Femur (tissue), 1 donor: ENCODE results near the gene CDH23.

Experiments
- DNase-seq: peaks from one replicate; pipeline ENCODE4 v3.0.0-alpha.2; 2017

Gene CDH23

GRCh38 chr10:71630168-71630567 lies 233.4 kb downstream of the CDH23 start:
- DNase-seq, result no peak

DNA sequence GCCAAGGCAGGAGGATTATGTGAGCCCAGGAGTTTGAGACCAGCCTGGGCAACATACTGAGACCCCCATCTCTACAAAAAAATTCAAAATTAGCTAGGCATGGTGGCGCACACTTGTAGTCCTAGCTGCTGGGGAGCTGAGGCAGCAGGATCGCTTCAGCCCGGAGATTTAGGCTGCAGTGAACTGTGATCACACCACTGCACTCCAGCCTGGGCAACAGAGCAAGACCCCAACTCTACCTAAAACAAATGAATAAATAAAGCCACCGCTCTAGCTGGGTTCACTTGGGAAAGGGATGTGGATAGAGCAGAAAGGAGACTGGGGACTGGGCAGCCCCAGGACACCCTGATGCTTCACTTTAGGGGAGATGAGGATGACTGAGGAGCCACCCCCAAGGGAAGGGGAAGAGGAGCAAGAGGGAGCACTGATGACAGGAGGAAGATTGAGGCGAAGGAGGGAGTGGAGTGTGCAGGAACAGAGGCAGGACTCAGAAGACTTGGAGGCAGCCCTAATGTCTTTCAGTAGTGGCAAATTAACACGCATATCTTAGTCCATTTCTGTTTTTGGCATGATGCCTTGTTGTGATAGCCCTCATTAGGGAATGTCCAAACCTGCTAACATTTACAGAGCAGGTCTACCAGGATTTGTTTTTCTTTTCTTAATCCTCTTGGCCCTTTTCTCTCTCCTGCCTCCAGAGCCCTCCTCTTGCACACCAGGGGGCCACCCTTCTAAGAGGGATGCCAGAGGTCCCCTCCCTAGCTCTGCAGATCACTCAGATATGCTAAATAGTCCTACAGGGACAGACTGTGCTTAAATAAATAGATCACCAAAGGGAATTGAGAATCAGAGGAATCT lies 234.5 kb downstream of the CDH23 start:
- DNase-seq, result no peak

DNA sequence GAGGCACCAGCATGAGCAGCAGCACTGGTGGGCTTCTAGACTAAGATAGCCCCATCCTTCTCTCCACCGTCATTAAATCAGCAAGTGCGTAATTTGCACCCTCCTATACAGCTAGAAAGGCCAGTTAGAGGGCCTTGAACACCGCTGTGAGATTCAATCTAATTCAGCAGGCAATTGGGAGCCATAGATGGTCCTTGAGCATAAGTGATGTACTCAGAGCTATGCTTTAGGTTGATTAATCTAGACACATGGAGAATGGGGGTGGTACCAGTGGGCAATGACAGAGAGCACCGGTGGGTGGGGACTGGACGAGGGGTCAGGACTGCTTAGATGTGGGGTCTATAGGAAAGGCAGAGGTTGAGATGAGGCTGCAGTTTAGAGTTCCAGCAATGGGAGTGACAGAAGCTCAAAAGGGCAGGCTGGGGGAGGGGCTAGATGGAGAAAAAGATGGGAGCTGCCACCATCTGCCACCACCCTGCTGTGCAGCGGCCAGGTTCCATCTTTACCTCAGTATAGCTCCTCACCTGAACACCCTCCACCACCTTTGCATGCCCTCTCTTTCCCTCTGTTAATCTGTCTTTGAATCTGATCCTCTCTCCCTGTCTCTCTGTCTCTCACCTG lies 235.6 kb downstream of the CDH23 start:
- DNase-seq, result no peak

GRCh38 chr10:71632896-71633600 lies 236.3 kb downstream of the CDH23 start:
- no peak for DNase-seq

GRCh38 chr10:71633920-71634319 lies 237.2 kb downstream of the CDH23 start:
- no peak for DNase-seq

- DNase-seq, result no peak
These were observed 237.9 kb downstream of the CDH23 start for GRCh38 chr10:71634531-71635164.

DNA sequence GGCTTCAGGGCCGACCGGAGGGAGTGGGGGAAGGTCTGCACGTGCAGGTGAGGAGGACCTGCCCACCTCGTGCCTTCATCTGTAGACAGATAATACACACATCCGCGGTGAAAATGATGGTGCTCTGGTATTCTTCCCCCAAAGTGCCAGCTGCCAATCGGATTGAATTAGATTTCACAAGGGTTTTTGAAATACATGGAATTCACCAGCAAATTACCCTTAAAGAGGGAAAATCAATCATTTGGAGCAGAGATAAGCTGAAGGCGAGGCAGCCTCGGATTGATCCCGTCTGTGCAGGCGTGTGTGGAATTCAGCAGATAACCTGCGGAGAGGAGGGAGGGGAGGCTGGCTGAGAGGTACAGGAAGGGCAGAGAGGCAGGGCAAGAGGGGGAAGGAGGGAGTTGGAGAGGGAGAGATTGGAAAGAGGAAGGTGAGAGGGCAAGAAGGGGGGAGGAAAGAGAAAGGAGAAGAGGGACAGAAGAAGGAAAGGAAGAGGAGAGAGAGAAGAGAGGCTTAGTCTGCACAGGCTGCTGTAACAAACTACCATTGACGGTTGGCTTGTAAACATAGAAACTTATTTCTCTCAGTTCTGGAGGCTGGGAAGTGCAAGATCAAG lies 238.6 kb downstream of the CDH23 start:
- no peak for DNase-seq

DNA sequence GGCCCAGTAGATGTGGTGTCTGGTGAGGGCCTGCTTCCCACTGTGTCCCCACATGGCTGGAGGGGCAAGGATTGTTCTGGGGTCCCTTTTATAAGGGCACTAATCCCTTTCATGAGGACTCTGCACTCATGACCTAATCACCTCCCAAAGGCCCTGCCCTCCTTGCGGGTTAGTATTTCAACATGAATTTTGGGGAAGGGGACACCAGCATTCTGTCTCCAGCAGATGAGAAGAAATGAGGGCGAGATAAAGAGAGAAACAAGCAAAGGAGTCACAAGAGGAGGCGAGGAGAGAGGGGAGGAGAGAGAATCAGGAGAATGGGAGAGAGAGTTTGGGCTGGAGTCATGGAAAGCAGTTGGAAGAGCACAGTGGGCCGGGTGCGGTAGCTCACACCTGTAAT lies 239.1 kb downstream of the CDH23 start:
- no peak for DNase-seq

GRCh38 chr10:71636588-71636987 lies 239.9 kb downstream of the CDH23 start:
- no peak for DNase-seq

DNA sequence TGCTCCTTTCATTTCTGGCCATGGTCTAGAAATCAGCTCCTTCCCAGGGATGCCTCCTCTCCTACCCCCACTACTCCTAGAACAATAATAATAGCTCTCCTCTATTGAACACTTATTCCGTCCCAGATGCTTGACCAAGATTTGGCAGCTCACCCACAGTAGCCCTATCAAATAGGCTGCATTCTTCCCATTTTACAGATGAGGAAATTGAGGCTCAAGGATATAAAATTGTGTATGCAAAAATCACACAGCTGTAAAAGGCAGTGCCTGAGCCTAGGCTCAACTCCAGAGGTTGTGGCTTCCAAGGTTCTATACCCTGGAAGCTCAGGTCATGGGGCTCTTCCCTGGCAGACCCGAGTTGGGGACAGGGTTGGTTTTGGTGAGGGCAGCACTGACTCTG lies 240.6 kb downstream of the CDH23 start:
- no peak for DNase-seq

DNA sequence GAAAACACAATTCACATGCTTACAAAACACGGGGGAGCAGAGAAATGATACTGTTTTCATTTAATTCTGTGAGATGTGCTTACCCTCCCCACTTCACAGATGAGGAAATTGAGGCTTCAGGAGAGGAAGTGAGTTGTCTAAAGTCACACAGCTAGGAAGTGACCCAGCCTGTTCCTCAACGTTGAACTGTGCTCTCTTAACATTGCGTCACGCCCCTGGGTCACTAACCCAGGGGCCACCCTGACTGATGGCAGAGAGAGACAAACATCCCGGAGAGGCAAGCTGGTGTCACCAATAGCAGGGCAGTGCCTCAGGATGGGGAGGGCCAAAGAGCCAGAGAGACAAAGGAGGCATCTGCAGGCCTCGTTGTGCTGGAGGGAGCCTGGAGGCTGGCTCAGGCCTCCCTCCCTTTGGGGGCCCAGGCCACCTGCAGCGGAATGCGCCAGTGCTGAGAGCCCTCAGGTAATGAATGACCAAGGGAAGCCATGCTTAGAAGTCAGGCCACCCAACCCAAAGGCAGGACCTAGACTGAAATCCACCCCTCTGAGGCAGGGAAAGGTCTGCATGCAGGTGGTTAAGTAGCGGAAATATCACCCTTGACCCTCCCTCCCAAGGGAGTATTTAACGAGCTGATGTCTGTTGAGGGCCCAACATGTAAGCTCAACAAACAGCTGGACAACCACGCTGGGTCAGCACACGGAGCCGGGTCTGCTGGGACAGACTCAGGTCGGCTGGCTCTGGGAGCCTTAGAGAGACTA lies 241.5 kb downstream of the CDH23 start:
- DNase-seq, result no peak

- no peak for DNase-seq
These were observed 242.4 kb downstream of the CDH23 start for GRCh38 chr10:71638822-71639719.

GRCh38 chr10:71640607-71641006 lies 243.9 kb downstream of the CDH23 start:
- DNase-seq, result no peak

GRCh38 chr10:71641449-71641848 lies 244.7 kb downstream of the CDH23 start:
- DNase-seq, result no peak

DNA sequence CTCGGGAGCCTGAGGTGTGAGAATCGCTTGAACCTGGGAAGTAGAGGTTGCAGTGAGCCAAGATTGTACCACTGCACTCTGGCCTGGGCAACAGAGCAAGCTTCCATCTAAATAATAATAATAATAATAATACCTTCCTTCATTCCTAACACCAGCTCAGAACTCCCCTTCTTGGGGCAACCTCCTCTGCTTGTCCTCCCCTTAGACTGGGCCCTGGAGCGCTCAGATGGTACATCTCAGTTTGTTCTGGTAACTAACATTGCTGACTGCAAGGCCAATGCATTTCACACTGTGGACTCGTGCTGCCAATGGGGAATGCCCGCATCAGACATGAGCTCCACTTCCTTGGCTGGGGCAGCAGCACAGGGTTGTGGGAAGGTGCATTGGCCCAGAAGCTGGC lies 245.3 kb downstream of the CDH23 start:
- DNase-seq, result no peak

DNA sequence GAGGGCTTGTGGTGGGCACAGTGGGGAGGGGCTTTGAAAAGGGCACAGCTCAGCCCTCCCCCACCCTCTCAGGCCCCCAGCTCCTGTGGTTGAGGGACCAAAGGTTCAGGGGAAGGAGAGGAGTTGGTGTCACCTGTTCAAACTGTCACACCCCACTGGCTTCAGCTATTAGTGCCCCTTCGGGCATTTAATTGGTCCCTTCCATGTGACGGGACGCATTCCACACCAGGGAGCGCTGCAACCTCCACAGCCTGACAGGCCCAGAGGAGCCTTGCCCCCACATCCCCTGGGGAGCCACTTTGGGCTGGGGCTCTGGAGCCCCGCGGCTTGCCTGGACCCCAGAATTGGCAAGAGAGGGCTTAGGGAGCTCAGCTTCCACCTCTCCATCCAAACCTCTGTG lies 247.2 kb downstream of the CDH23 start:
- DNase-seq, result no peak

DNA sequence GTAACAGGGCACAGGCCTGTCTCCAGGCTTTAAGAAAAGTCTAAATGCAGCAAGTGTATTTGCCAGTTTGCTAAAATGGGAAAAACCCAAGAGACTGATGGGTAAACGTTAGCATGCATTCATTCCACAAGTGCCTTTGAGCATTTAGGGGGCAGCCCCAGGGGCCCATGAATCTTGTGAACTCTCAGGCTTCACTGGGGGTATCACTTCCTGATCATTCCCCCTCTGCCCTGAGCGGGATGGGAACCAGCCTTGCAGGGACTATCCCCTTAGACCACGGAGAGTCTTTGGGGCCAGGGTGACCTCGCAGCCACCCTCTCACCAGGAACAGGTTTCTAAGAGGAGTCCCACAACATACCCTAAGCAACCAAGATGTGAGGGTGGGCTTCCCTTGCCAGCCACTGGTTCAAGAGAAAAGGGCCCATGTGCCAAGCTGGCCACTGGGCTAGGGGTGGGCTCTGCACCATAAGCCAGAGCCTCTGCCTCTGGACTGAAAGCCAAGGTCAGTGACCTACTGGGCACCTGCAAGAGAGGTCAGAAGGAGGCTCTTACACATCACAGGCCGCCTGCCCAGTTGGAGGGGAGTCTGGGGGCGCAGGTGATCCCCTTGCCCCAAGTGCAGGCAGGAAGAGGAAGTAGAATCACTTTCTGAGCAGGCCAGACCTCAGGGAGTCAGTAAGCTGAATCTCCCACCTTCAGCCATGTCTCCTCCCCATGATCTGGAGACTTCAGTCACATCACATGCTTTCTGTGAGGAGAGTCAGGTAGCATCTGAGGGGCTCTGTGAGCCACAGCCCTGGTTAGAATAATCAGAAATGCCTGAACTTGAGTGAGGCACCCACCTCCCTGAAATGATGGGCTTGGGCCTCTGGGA lies 247.8 kb downstream of the CDH23 start:
- DNase-seq, result no peak

DNA sequence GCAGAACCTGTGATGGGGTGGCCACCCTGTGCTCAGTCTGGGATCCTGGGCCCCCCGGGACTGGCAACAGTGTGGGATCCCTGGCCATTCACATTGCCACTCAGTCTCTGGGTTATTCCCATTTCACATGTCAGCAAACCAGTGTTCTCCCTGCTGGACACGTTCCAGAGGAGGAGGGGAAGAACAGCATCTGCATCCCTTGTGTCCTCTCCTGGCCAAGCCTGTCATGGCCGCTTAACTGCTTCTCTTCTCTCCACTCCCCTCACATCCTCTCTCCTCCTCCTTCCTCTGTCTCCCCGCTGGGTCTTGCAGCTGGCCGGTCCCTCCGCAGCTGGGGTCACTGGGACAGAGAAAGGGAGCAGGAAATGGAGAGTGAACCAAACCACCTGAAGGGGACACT lies 248.5 kb downstream of the CDH23 start:
- DNase-seq, result no peak

GRCh38 chr10:71646037-71646436 lies 249.3 kb downstream of the CDH23 start:
- DNase-seq, result no peak
